Measurements from ENCODE around the gene LRP1B.

The LRP1B gene

GRCh38 chr2:141062031-141062430, 1068.8 kb downstream of the LRP1B start:
- DNase-seq: no peak

DNA sequence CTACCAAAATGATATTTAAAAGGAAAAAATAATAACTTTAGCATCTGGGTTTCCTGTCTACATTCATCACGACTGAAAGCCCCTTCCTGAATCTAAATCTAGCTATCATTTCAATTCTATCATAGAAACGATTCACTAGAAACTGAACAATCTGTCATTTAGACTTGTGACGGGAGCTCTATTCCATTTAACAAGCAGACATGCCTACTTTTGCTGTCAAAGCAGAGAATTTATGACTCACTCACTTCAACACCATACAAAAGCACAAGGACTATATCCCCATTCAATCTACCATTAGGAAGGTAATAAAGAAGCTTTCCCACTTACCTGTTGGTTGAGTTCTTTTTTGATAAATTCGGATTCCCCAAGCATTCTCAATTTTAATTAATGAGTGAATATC, 1072.3 kb downstream of the LRP1B start:
- DNase-seq: no peak

- no peak for DNase-seq
These were observed 1075.3 kb downstream of the LRP1B start for GRCh38 chr2:141055531-141055930.

GRCh38 chr2:141048951-141049350, 1081.9 kb downstream of the LRP1B start:
- no peak for DNase-seq

- no peak for DNase-seq
These were observed 1089.5 kb downstream of the LRP1B start for GRCh38 chr2:141041281-141041680.

GRCh38 chr2:141038341-141038740, 1092.5 kb downstream of the LRP1B start:
- DNase-seq: no peak

GRCh38 chr2:141037361-141037760, 1093.5 kb downstream of the LRP1B start:
- no peak for DNase-seq

- DNase-seq: no peak
These were observed 1094.9 kb downstream of the LRP1B start for GRCh38 chr2:141035846-141036420.

DNA sequence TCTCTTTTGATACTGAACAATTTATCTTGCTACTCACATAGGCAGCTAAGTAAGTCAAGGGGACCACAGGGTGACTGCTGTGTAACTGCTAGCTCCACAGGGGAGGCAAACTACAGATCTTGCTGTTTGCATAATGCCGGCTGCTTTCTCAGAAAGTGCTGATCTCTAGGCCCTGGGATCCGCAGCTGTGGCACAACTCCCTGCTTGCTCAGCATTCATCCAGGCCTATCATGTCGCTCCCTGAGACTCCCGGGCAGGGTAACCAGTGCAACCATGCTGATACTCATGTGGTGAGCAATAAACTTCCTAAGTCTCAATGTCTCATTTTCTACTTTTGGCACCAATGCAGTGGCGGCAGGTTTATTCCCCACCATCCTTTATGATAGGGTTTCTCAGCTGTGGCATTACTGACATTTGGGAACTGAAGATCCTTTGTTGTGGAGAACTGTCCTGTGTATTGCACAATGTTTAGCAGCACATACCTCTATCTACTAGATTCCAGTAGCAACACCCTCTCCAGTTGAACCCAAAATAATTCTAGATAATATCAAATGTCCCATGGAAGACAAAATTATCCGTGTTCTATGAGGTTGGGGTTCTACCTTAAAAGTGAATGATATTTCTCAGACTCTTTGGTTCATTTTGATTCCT, 1101.3 kb downstream of the LRP1B start:
- DNase-seq: no peak

- DNase-seq: no peak
These were observed 1103.6 kb downstream of the LRP1B start for GRCh38 chr2:141027221-141027620.

DNA sequence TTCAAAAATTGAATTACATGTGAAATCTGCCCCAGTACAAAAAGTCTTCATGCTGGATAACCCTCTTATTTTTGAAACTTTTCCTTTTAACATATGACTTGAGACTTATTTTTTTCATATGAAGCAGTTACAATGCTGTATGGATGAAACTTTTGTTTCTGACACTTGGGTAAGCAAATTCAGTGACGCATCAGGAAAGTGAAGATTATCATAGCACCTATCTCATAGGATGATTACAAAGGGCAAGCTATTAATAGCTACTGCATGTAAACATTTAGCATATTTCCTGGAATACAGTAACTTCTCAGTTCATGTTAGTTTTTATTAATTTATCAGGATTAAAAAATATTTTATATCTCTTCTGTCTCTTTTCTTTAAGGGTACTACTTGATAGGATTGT, 1109.2 kb downstream of the LRP1B start:
- no peak for DNase-seq

DNA sequence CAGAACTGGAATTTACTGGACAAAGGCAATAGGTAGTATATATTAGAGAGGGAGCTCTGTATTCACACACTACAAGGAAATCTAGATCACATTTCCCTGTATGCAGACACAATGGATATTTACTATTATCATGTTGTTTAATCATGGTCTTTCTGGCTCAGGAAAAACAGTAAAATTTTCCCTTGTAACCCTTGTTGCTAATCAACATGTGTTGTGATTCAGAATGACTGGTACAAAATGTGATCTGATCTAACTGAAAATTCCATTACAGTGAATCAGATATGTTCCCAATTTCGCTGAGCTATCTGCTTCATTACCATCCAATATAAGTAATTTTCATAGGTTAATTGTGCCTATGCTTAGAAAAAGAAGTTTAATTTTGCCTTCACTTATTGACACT, 1109.7 kb downstream of the LRP1B start:
- DNase-seq: no peak

DNA sequence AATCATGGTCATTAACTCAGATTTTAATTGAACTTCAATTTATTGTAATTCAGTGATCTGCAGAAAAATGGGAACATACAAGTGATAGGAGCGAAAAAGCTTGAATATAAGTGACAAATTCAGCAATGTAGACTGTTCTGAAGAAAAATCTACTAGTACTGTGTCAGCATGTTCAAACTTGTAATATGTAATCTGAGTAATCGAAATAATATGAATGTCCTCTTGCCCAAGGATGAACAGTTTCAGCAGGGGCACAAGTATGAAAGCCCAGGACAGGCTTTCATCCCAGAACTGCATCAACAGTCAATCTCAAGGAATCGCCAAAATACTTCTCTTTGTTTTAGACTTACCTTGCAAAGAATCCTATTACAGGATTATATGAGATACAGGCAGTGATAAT, 1110.5 kb downstream of the LRP1B start:
- DNase-seq: no peak

- no peak for DNase-seq
These were observed 1115.3 kb downstream of the LRP1B start for GRCh38 chr2:141015341-141016047.

DNA sequence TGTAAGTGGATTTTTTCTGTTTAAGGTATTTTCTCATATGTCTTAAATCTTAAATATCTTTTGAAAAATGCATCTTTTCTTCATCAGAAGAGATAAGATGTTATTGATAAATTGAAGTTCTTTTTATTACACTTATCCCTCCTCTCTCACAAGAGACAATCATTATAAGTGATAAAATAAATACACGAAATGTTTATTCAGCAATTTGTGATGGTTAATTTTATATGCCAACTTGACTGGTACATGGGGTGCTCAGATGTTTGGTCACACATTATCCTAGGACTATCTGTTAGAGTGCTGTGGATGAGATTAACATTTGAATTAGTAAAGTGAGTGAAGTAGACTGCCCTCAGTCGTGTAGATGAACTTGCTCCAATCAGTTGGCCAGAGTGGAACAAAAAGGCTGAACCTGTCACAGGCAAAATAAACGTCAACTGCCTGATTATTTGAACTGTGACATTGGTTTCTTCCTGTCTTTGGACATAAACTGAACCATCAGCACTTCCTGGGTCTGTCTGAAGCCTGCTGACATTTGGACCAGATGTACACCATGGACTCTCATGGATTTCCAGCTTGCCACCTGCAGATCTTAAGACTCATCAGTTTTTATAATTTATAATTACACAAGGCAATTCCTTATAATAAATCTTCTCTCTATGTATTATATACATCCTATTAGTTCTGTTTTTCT, 1126.7 kb downstream of the LRP1B start:
- no peak for DNase-seq

- DNase-seq: no peak
These were observed 1129.1 kb downstream of the LRP1B start for GRCh38 chr2:141001750-141002149.

- no peak for DNase-seq
These were observed 1132.2 kb downstream of the LRP1B start for GRCh38 chr2:140998577-140998976.

DNA sequence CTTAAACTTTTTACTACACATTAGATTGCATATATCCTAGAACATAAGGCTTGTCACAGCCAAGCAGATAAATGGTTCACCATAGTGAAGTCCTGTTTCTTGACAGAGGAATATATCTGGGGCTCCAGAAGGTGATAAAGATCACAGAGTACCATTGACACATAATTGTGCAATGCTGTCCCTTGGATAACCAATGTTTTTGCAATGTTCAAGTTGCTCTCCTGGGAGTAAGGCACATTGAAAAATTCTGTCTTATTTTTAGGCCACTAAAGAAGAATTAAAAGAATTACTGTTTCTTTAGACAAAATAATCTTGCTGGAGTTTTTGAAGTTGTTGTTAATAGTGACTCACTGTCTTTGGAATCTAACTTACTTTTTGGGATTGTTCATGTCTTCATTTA, 1132.8 kb downstream of the LRP1B start:
- DNase-seq: no peak

DNA sequence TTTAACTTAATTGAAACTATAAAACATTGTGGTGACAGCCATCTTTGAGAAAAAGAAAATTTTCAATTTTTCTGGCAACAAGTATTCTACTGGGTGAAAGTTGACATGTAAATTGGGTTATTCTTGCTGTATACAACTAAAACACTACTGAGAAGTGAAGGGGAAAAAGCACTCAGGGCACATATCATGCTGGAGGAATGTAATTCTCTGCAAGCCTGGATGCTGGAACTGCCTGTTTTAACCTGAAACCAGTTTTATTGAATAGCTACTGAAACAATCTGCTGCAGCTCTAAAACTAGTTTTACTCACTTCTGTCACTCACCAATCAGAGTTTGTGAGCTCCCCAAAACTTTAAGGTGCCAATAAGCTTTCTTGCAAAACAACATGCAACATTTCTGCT, 1136.0 kb downstream of the LRP1B start:
- no peak for DNase-seq

DNA sequence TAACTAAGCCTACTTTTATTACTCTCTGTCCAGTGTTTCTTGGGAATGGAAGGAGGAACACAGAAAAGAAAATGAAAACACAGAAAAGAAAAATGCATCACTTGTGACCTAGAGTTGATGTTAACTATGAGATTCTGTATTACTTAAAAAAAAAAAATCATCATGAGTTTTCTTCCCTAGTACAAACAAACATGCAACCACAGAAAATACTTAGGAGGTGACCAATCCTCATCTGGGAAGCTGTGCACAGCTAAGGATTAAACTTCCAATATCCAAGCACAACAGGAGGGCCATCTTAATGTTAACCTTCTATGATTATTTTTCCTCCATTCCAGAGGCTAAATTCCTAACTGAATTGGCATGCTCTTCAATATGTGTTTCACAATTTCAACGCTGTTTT, 1140.4 kb downstream of the LRP1B start:
- DNase-seq: no peak

DNA sequence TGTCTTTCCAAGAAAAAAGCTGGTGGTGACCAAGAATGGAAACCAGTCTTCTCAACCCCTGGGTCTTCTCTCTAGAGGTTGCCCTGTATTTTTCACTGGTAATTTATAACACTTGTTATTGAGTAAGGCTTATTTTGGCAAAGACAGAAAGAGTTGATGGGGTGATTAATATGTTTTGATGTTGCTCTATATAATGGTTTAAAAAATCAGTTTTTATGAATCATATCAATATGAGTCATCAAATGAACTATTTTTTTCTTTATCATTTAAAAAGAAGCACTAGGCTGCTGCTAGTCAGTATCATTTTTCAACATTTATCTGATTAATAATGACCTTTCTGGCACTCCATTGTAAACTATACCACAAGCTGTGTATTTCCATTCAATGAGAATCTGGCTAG, 1142.2 kb downstream of the LRP1B start:
- no peak for DNase-seq

GRCh38 chr2:140986456-140986855, 1144.4 kb downstream of the LRP1B start:
- DNase-seq: no peak

DNA sequence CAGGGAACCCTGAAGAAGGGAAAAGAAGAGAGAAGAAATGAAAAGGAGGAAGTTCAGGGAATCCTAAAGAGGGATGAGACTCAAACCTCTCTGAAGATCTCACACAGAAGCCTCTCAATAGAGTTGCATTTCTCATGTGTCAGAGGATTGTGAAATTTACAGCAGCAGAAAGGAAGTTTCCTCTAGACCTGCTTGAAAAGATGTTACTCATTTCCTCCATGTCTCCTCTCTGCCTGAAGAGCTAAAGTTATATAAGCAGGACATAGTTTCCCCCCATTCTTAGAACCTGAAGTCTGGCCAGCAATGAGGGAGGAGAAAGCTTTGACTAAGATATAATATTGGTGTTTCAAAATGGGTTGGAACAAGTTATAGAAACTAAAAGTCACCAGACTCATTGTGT, 1155.6 kb downstream of the LRP1B start:
- no peak for DNase-seq

DNA sequence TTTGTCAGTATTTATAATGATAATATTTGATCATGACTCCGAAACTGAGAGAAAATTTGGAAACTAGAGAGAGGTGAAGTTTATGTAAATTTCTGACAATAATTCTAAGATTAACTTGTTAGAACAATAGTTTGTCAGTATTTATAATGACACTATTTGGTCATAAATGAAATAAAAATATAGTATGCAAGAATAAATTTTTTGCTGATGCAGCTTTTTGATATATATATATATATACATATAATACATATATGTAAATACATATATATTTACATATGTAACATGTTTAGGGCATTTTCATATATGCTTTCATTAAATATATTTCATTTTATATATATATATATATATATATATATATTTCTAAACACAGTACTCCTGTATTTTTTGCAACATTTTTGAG, 1158.1 kb downstream of the LRP1B start:
- DNase-seq: no peak
